Peyer's patch (tissue), 4 donors: ENCODE data around the gene MYO1F. TPM values are rescaled to one million over a fixed set of nuclear protein-coding genes. Genes with fewer than 3 reads are reported as not detected.

Experiments used
- DNase-seq, 3 donors: peaks; one replicate each; pipeline ENCODE4 v3.0.0-alpha.2; 2017 to 2019
- H3K27ac ChIP-seq, 4 donors: fragments of 200-600 bp; sonication (generic); one replicate each; pipeline ENCODE4 v1.5.1; 2016 to 2019
- H3K27me3 ChIP-seq, 2 donors: fragments of 200-600 bp; sonication (generic); one replicate each; pipeline ENCODE4 v1.5.1; 2019
- H3K36me3 ChIP-seq, 3 donors: fragments of 200-600 bp; sonication (generic); one replicate each; pipeline ENCODE4 v1.5.1; 2016 to 2019
- H3K4me1 ChIP-seq, 4 donors: fragments of 200-600 bp; sonication (generic); one replicate each; pipeline ENCODE4 v1.5.1; 2016 to 2019
- H3K4me3 ChIP-seq, 4 donors: fragments of 200-600 bp; sonication (generic); 1 replicate in 3 of 4; 2 replicates in 1 of 4; pipeline ENCODE4 v1.5.1; 2016 to 2019; ENCODE audit warnings: mild to moderate bottlenecking in 1 of 4
- H3K9me3 ChIP-seq, 4 donors: fragments of 200-600 bp; sonication (generic); one replicate each; pipeline ENCODE4 v1.5.1; 2016 to 2019; ENCODE audit warnings: mild to moderate bottlenecking in 1 of 4
- CTCF ChIP-seq, 6 experiments: fragments of 450-650 bp in 4 of 6; fragments of 200-600 bp in 2 of 6; sonication (generic) in 1 of 6; IDR thresholded peaks; one replicate each; pipeline ENCODE4 v1.5.1; 2017 to 2019; ENCODE audit warnings: antibody characterized with exemption in 6 of 6, mild to moderate bottlenecking in 3 of 6, moderate library complexity in 1 of 6
- POLR2A ChIP-seq, 2 donors: fragments of 450-650 bp; IDR thresholded peaks; one replicate each; pipeline ENCODE4 v1.5.1; 2017; ENCODE audit warnings: antibody characterized with exemption in 2 of 2, mild to moderate bottlenecking in 2 of 2, moderate library complexity in 2 of 2
- total RNA-seq, 4 donors: library from RNA; depleted of rRNA; stranded (reverse); fragments of >200 nt; gene quantifications; one replicate each; pipeline ENCODE4 v1.1.0, GENCODE V29; 2016

The MYO1F gene
- total RNA-seq, 4 donors from 2014 or later, result 10.8 to 168 (median 22.1) TPM

GRCh38 chr19:8595651-8596050 is 18.4 kb upstream of the MYO1F start:
- no peak for TF ChIP-seq POLR2A (IDR thresholded peaks at IDR 0.05)
- no peak for TF ChIP-seq CTCF (IDR thresholded peaks at IDR 0.05)
- H3K27ac ChIP-seq, result no peak overlapping the region
- no peak for DNase-seq

GRCh38 chr19:8593931-8594330 is 16.7 kb upstream of the MYO1F start:
- Histone ChIP-seq H3K4me3 (no peak overlapping the region), H3K27ac (no peak overlapping the region), H3K36me3 (no peaks in the 10 kb centered on the region), H3K9me3 (peaks cover 0 to 4% (median 0%) of the 10 kb centered on the region in 4 donors), H3K27me3 (no peaks in the 10 kb centered on the region), H3K4me1 (peaks cover 0 to 16% (median 7%) of the 10 kb centered on the region in 4 donors)
- TF ChIP-seq POLR2A (IDR thresholded peaks at IDR 0.05) (no peak), CTCF (IDR thresholded peaks at IDR 0.05) (no peak)
- no peak for DNase-seq

More at GRCh38 chr19:8595651-8596050, 18.4 kb upstream of the MYO1F start:
- no peak overlapping the region for H3K4me3 ChIP-seq
- no peaks in the 10 kb centered on the region for H3K36me3 ChIP-seq
- H3K9me3 ChIP-seq, result peaks cover 0 to 4% (median 0%) of the 10 kb centered on the region in 4 donors
- peaks cover 0 to 16% (median 7%) of the 10 kb centered on the region in 4 donors for H3K4me1 ChIP-seq
- H3K27me3 ChIP-seq, result no peaks in the 10 kb centered on the region

- no peak for TF ChIP-seq POLR2A (IDR thresholded peaks at IDR 0.05)
- TF ChIP-seq CTCF (IDR thresholded peaks at IDR 0.05), result no peak
- Histone ChIP-seq H3K27me3 (no peaks in the 10 kb centered on the region), H3K27ac (peak overlapping the region in 2 of 4 donors; percentile 2 to 17), H3K4me3 (peak overlapping the region; percentile 19 to 45 (median 40)), H3K9me3 (peaks cover 0 to 4% (median 0%) of the 10 kb centered on the region in 4 donors), H3K36me3 (no peaks in the 10 kb centered on the region), H3K4me1 (peaks cover 0 to 16% (median 7%) of the 10 kb centered on the region in 4 donors)
- DNase-seq, result peak; percentile 82 to 97 (median 93)
Measured at GRCh38 chr19:8592231-8593009, 15.2 kb upstream of the MYO1F start.

GRCh38 chr19:8589177-8589714 is 12.0 kb upstream of the MYO1F start:
- no peak for DNase-seq
- Histone ChIP-seq H3K4me3 (no peak overlapping the region), H3K27ac (no peak overlapping the region), H3K27me3 (no peaks in the 10 kb centered on the region), H3K4me1 (peaks cover 0 to 16% (median 7%) of the 10 kb centered on the region in 4 donors), H3K9me3 (peaks cover 0 to 4% (median 0%) of the 10 kb centered on the region in 4 donors), H3K36me3 (no peaks in the 10 kb centered on the region)
- TF ChIP-seq CTCF (IDR thresholded peaks at IDR 0.05) (no peak), POLR2A (IDR thresholded peaks at IDR 0.05) (no peak)

- TF ChIP-seq CTCF (IDR thresholded peaks at IDR 0.05) (peak; percentile 28 to 59 (median 52)), POLR2A (IDR thresholded peaks at IDR 0.05) (no peak)
- no peaks in the 10 kb centered on the region for H3K9me3 ChIP-seq
- H3K36me3 ChIP-seq, result no peaks in the 10 kb centered on the region
- H3K4me1 ChIP-seq, result no peaks in the 10 kb centered on the region
- peak; percentile 54 to 84 (median 71) for DNase-seq
- H3K27me3 ChIP-seq, result no peaks in the 10 kb centered on the region
- H3K27ac ChIP-seq, result no peak overlapping the region
- H3K4me3 ChIP-seq, result no peak overlapping the region
Measured at GRCh38 chr19:8585894-8586750, 8.9 kb upstream of the MYO1F start.
